ENCODE results near the gene PRKG1.

DNA sequence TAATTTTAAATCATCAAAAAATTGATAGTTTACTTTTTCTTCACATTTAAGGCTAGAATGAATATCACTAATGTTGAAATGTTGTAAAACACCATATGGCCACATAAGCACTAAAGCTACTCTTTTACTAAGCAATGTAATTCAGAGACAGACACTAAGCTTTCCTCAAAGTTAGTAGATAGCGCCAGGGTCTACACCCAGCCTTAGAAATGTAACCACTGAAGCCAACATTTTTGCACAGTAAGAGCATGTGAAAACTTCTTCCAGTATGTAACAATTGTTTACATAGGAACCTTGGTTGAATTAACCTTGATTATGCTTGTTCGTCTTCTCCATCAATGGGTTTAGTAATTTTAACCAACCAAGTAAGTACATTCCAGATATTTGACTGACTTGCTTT lies 28.4 kb upstream of the PRKG1 start:
- TF ChIP-seq, protein P1, sequence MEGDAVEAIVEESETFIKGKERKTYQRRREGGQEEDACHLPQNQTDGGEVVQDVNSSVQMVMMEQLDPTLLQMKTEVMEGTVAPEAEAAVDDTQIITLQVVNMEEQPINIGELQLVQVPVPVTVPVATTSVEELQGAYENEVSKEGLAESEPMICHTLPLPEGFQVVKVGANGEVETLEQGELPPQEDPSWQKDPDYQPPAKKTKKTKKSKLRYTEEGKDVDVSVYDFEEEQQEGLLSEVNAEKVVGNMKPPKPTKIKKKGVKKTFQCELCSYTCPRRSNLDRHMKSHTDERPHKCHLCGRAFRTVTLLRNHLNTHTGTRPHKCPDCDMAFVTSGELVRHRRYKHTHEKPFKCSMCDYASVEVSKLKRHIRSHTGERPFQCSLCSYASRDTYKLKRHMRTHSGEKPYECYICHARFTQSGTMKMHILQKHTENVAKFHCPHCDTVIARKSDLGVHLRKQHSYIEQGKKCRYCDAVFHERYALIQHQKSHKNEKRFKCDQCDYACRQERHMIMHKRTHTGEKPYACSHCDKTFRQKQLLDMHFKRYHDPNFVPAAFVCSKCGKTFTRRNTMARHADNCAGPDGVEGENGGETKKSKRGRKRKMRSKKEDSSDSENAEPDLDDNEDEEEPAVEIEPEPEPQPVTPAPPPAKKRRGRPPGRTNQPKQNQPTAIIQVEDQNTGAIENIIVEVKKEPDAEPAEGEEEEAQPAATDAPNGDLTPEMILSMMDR (IDR thresholded peaks at IDR 0.05), result no peak
- TF ChIP-seq EZH2phosphoT487 (IDR thresholded peaks at IDR 0.05) (no peak), EZH2 (IDR thresholded peaks at IDR 0.05) (no peak)
